ENCODE measurements around the gene CISD3.

DNA sequence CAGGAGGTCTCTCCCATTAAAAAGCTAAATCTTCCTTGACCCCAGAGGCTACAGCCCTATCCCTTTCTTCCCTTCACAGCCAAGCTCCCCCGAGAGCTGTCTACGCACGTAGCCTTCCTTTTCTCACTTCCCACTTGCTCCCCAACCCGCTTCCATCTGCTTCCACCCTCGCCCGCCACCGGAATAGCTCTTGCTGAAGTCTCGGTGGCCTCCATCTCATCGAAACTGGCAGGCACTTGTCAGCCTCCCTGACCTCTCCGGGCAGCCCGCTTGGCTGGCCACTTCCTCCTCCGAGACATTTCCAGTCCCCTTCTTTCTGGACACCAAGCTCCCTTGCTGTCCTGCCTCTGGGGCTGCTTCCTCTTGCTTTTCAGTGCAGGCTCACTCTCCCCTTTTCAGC, 44.6 kb upstream of the CISD3 start:
- TF ChIP-seq, protein P1, sequence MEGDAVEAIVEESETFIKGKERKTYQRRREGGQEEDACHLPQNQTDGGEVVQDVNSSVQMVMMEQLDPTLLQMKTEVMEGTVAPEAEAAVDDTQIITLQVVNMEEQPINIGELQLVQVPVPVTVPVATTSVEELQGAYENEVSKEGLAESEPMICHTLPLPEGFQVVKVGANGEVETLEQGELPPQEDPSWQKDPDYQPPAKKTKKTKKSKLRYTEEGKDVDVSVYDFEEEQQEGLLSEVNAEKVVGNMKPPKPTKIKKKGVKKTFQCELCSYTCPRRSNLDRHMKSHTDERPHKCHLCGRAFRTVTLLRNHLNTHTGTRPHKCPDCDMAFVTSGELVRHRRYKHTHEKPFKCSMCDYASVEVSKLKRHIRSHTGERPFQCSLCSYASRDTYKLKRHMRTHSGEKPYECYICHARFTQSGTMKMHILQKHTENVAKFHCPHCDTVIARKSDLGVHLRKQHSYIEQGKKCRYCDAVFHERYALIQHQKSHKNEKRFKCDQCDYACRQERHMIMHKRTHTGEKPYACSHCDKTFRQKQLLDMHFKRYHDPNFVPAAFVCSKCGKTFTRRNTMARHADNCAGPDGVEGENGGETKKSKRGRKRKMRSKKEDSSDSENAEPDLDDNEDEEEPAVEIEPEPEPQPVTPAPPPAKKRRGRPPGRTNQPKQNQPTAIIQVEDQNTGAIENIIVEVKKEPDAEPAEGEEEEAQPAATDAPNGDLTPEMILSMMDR (conservative IDR thresholded peaks at IDR 0.05; ENCODE audit: low read depth, low read length), result no peak
- TF ChIP-seq POLR2A (IDR thresholded peaks at IDR 0.05; ENCODE audit: low read depth, low read length) (no peak), BHLHE40 (IDR thresholded peaks at IDR 0.05; ENCODE audit: low read depth, low read length) (no peak)
